ENCODE data around the gene IL7R. TPM values are rescaled to one million over a fixed set of nuclear protein-coding genes. Genes with fewer than 3 reads are reported as not detected.

IL7R gene
- total RNA-seq, 4 donors from 2014 or later, result 1.3 to 5.4 (median 3.8) TPM

- intact Hi-C loops (cut with DNase I; ENCODE audit: low total_unique reads), result no loop called here
- no peak overlapping the region for H3K4me3 ChIP-seq
- TF ChIP-seq CTCF (IDR thresholded peaks at IDR 0.05) (no peak), POLR2A (IDR thresholded peaks at IDR 0.05) (no peak)
- no peak for DNase-seq
- H3K4me1 ChIP-seq, result no peaks in the 10 kb centered on the region
- no peaks in the 10 kb centered on the region for H3K36me3 ChIP-seq
- H3K9me3 ChIP-seq, result no peaks in the 10 kb centered on the region
- H3K27me3 ChIP-seq, result no peaks in the 10 kb centered on the region
- H3K27ac ChIP-seq, result no peak overlapping the region
Measured at GRCh38 chr5:35861718-35862117, 5.0 kb downstream of the IL7R start.

GRCh38 chr5:35862126-35862525 is 5.4 kb downstream of the IL7R start:
- no peaks in the 10 kb centered on the region for H3K36me3 ChIP-seq
- H3K4me1 ChIP-seq, result no peaks in the 10 kb centered on the region
- DNase-seq, result no peak
- H3K9me3 ChIP-seq, result no peaks in the 10 kb centered on the region
- intact Hi-C loops (cut with DNase I; ENCODE audit: low total_unique reads), result no loop called here
- H3K4me3 ChIP-seq, result no peak overlapping the region
- TF ChIP-seq POLR2A (IDR thresholded peaks at IDR 0.05), result no peak
- TF ChIP-seq CTCF (IDR thresholded peaks at IDR 0.05), result no peak
- no peaks in the 10 kb centered on the region for H3K27me3 ChIP-seq
- H3K27ac ChIP-seq, result no peak overlapping the region

GRCh38 chr5:35863159-35863558 is 6.5 kb downstream of the IL7R start:
- Histone ChIP-seq H3K4me3 (no peak overlapping the region), H3K9me3 (no peaks in the 10 kb centered on the region), H3K27me3 (no peaks in the 10 kb centered on the region), H3K36me3 (no peaks in the 10 kb centered on the region), H3K4me1 (no peaks in the 10 kb centered on the region), H3K27ac (no peak overlapping the region)
- TF ChIP-seq POLR2A (IDR thresholded peaks at IDR 0.05) (no peak), CTCF (IDR thresholded peaks at IDR 0.05) (no peak)
- intact Hi-C loops (cut with DNase I; ENCODE audit: low total_unique reads), result no loop called here
- DNase-seq, result no peak

- no peak for DNase-seq
- no peaks in the 10 kb centered on the region for H3K9me3 ChIP-seq
- H3K36me3 ChIP-seq, result no peaks in the 10 kb centered on the region
- H3K27me3 ChIP-seq, result no peaks in the 10 kb centered on the region
- intact Hi-C loops (cut with DNase I; ENCODE audit: low total_unique reads), result no loop called here
- no peaks in the 10 kb centered on the region for H3K4me1 ChIP-seq
- no peak for TF ChIP-seq POLR2A (IDR thresholded peaks at IDR 0.05)
- no peak for TF ChIP-seq CTCF (IDR thresholded peaks at IDR 0.05)
- H3K4me3 ChIP-seq, result no peak overlapping the region
- no peak overlapping the region for H3K27ac ChIP-seq
Measured at GRCh38 chr5:35867998-35868397, 11.3 kb downstream of the IL7R start.

GRCh38 chr5:35869685-35870277 is 13.1 kb downstream of the IL7R start:
- Histone ChIP-seq H3K27me3 (no peaks in the 10 kb centered on the region), H3K4me3 (no peak overlapping the region), H3K9me3 (no peaks in the 10 kb centered on the region), H3K36me3 (no peaks in the 10 kb centered on the region), H3K27ac (no peak overlapping the region), H3K4me1 (no peaks in the 10 kb centered on the region)
- TF ChIP-seq POLR2A (IDR thresholded peaks at IDR 0.05) (no peak), CTCF (IDR thresholded peaks at IDR 0.05) (no peak)
- intact Hi-C loops (cut with DNase I; ENCODE audit: low total_unique reads), result no loop called here
- DNase-seq, result no peak
